A549 (cell line): ENCODE data around the gene SEMA3C.

Experiments
- CHD2 ChIP-seq: fragments of 150-350 bp; IDR thresholded peaks from 2 replicates; pipeline ENCODE4 v1.6.1; 2014; ENCODE audit warnings: low read length; ENCODE audit not compliant: partially characterized antibody
- EP300 ChIP-seq, 2 experiments: fragments of >200 bp; sonication (Bioruptor Twin); formaldehyde crosslinking; IDR thresholded peaks; 2 replicates in 1 of 2; 3 replicates in 1 of 2; pipeline ENCODE4 v1.6.1; 2016 to 2017
- ESRRA ChIP-seq: fragments of 150-350 bp; IDR thresholded peaks from 2 replicates; pipeline ENCODE4 v1.6.1; 2014; ENCODE audit warnings: mild to moderate bottlenecking, low read length, borderline replicate concordance
- MAFK ChIP-seq: fragments of 450-650 bp; IDR thresholded peaks from 2 replicates; pipeline ENCODE4 v1.6.1; 2014; ENCODE audit not compliant: partially characterized antibody
- NPAS2 ChIP-seq: fragments of 250-450 bp; sonication (Bioruptor Pico); IDR thresholded peaks from 2 replicates; pipeline ENCODE4 v1.8.0; 2022; ENCODE audit warnings: mild to moderate bottlenecking, moderate library complexity, borderline replicate concordance
- POLR2A ChIP-seq: IDR thresholded peaks from 2 replicates; pipeline ENCODE4 v1.6.1; 2012; ENCODE audit warnings: mild to moderate bottlenecking, low read length
- POLR2AphosphoS2 ChIP-seq: conservative IDR thresholded peaks from 2 replicates; pipeline ENCODE4 v1.6.1; 2012; ENCODE audit warnings: low read length, improper control_type of control experiment, inconsistent platforms
- RCOR1 ChIP-seq: fragments of 150-350 bp; IDR thresholded peaks from 2 replicates; pipeline ENCODE4 v1.6.1; 2014; ENCODE audit warnings: antibody characterized with exemption, low read length, low read depth
- SMC3 ChIP-seq: fragments of >200 bp; sonication (Bioruptor Twin); formaldehyde crosslinking; IDR thresholded peaks from 3 replicates; pipeline ENCODE4 v1.6.1; 2018; ENCODE audit warnings: inconsistent platforms
- TP53 ChIP-seq: fragments of 250-450 bp; sonication (Bioruptor Pico); IDR thresholded peaks from 2 replicates; pipeline ENCODE4 v1.5.0; 2021; ENCODE audit warnings: mild to moderate bottlenecking, moderate library complexity
- TF ChIP-seq, protein P1 (sequence below): fragments of >200 bp; sonication (Bioruptor Twin); formaldehyde crosslinking; IDR thresholded peaks from 3 replicates; pipeline ENCODE4 v1.5.1; 2016
- TF ChIP-seq, protein P2 (sequence below): fragments of >200 bp; sonication (Bioruptor Twin); formaldehyde crosslinking; IDR thresholded peaks from 3 replicates; pipeline ENCODE4 v1.6.1; 2016
- TF ChIP-seq, protein P3 (sequence below): fragments of 150-350 bp; IDR thresholded peaks from 2 replicates; pipeline ENCODE4 v1.6.1; 2014; ENCODE audit warnings: low read depth, mild to moderate bottlenecking, low read length

DNA sequence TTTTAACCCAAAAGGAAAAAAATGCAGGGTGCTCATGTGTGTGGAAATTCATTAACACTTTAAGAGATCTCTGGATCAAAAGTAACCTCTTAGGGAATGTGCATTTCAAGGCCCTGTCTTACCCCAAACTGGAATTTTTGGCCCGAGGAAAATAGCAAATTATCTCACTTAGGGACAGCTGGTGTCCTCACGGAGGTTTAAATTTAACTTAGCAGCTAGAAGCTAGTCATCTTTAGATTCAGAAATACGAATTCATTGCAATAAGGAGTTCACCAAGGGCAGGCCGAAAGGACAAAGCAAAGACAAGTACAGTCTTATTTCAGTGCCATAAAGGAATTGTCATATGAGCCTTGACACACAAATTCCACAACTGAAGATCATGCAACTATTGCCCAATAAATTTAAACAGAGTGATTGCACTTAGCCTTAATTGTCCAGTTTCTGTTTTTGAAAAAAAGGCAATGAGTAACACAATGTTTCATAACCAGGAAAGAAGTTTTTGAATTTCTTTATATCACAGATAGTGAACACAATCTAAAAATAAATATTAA lies 22.4 kb upstream of the SEMA3C start:
- 0 out of 2 replicates have a peak, but pooled peaks have one; percentile 28 for TF ChIP-seq ESRRA
- TF ChIP-seq POLR2A: no peak
- TF ChIP-seq, protein P1, sequence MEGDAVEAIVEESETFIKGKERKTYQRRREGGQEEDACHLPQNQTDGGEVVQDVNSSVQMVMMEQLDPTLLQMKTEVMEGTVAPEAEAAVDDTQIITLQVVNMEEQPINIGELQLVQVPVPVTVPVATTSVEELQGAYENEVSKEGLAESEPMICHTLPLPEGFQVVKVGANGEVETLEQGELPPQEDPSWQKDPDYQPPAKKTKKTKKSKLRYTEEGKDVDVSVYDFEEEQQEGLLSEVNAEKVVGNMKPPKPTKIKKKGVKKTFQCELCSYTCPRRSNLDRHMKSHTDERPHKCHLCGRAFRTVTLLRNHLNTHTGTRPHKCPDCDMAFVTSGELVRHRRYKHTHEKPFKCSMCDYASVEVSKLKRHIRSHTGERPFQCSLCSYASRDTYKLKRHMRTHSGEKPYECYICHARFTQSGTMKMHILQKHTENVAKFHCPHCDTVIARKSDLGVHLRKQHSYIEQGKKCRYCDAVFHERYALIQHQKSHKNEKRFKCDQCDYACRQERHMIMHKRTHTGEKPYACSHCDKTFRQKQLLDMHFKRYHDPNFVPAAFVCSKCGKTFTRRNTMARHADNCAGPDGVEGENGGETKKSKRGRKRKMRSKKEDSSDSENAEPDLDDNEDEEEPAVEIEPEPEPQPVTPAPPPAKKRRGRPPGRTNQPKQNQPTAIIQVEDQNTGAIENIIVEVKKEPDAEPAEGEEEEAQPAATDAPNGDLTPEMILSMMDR: no peak
- 0 out of 3 replicates have a peak, but pooled peaks have one; percentile 14 for TF ChIP-seq SMC3
- TF ChIP-seq, protein P2, sequence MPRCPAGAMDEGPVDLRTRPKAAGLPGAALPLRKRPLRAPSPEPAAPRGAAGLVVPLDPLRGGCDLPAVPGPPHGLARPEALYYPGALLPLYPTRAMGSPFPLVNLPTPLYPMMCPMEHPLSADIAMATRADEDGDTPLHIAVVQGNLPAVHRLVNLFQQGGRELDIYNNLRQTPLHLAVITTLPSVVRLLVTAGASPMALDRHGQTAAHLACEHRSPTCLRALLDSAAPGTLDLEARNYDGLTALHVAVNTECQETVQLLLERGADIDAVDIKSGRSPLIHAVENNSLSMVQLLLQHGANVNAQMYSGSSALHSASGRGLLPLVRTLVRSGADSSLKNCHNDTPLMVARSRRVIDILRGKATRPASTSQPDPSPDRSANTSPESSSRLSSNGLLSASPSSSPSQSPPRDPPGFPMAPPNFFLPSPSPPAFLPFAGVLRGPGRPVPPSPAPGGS: peak; percentile 42; the same call in 1 of the 3 replicates
- TF ChIP-seq POLR2AphosphoS2: no peak
- no peak for TF ChIP-seq CHD2
- TF ChIP-seq, protein P3, sequence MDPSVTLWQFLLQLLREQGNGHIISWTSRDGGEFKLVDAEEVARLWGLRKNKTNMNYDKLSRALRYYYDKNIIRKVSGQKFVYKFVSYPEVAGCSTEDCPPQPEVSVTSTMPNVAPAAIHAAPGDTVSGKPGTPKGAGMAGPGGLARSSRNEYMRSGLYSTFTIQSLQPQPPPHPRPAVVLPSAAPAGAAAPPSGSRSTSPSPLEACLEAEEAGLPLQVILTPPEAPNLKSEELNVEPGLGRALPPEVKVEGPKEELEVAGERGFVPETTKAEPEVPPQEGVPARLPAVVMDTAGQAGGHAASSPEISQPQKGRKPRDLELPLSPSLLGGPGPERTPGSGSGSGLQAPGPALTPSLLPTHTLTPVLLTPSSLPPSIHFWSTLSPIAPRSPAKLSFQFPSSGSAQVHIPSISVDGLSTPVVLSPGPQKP: no peak
- TF ChIP-seq EP300 (IDR thresholded peaks at IDR 0.05): peak; percentile 59 to 76; a peak in 4 of 5 replicates
- no peak for TF ChIP-seq MAFK
- TF ChIP-seq RCOR1: no peak
- TF ChIP-seq TP53 (CRISPR knock-in tag): no peak
- no peak for TF ChIP-seq NPAS2 (CRISPR knock-in tag)
